Fibroblast of skin of right quadriceps (primary cell): ENCODE results near the gene ARHGAP9.

Source experiments
- DNase-seq: peaks from one replicate; pipeline ENCODE4 v3.0.0-alpha.2; 2013

ARHGAP9 gene

DNA sequence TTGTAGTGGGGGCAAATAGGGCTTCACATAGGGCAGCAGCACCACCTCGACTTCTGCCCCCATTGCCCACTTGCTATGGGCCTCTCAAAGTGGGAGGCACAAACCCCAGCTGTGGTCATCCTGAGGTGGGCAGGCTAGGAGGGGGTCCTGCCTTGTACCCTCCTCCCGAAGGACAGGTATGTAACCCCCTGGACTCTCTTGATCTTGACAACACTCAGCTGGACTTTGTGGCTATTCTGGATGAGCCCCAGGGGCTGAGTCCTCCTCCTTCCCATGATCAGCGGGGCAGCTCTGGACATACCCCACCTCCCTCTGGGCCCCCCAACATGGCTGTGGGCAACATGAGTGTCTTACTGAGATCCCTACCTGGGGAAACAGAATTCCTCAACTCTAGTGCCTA, 8.0 kb downstream of the ARHGAP9 start:
- no peak for DNase-seq

DNA sequence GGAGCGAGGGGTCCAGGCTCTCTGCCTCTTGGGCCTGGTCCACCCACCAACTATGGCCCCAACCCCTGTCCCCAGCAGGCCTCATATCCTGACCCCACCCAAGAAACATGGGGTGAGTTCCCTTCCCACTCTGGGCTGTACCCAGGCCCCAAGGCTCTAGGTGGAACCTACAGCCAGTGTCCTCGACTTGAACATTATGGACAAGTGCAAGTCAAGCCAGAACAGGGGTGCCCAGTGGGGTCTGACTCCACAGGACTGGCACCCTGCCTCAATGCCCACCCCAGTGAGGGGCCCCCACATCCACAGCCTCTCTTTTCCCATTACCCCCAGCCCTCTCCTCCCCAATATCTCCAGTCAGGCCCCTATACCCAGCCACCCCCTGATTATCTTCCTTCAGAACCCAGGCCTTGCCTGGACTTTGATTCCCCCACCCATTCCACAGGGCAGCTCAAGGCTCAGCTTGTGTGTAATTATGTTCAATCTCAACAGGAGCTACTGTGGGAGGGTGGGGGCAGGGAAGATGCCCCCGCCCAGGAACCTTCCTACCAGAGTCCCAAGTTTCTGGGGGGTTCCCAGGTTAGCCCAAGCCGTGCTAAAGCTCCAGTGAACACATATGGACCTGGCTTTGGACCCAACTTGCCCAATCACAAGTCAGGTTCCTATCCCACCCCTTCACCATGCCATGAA, 8.6 kb downstream of the ARHGAP9 start:
- no peak for DNase-seq

GRCh38 chr12:57470286-57470969, 9.2 kb downstream of the ARHGAP9 start:
- no peak for DNase-seq

GRCh38 chr12:57469296-57470164, 10.1 kb downstream of the ARHGAP9 start:
- DNase-seq = no peak

DNA sequence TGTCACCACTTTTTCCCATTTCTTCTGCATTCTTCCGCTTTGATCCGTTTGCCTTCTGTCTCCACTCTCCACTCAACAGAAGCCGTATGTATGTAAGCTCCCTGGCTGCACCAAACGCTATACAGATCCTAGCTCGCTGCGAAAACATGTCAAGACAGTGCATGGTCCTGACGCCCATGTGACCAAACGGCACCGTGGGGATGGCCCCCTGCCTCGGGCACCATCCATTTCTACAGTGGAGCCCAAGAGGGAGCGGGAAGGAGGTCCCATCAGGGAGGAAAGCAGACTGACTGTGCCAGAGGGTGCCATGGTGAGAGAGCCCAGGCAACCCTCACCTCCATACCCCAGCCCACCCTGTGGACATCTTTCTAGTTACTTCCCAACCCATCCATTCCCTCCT, 11.8 kb downstream of the ARHGAP9 start:
- no peak for DNase-seq

GRCh38 chr12:57467212-57467874, 12.3 kb downstream of the ARHGAP9 start:
- DNase-seq = no peak

DNA sequence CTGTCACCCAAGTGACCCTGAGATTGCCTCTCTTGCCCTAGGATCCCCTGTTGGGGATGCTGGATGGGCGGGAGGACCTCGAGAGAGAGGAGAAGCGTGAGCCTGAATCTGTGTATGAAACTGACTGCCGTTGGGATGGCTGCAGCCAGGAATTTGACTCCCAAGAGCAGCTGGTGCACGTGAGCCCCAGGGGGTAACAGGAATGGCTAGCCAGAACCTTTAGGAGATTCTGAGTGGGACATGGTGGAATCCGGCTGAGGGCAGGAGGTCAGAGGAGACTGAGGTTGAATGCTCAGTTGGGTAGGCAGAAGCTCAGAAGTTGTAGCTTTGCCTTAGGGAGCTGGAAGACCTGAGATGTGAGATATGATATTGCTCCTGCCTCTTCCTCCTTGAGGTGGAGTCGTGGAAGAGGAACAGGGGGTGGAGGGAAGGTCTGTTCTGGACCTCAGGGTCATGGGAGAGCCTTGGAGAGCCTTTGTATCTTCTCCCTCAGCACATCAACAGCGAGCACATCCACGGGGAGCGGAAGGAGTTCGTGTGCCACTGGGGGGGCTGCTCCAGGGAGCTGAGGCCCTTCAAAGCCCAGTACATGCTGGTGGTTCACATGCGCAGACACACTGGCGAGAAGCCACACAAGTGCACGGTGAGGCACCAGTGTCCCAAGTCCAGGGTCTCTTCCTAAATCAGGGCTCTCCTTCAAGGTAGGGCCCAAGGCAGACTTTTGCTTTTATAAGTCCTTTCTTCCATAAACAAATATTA, 13.7 kb downstream of the ARHGAP9 start:
- DNase-seq = no peak

DNA sequence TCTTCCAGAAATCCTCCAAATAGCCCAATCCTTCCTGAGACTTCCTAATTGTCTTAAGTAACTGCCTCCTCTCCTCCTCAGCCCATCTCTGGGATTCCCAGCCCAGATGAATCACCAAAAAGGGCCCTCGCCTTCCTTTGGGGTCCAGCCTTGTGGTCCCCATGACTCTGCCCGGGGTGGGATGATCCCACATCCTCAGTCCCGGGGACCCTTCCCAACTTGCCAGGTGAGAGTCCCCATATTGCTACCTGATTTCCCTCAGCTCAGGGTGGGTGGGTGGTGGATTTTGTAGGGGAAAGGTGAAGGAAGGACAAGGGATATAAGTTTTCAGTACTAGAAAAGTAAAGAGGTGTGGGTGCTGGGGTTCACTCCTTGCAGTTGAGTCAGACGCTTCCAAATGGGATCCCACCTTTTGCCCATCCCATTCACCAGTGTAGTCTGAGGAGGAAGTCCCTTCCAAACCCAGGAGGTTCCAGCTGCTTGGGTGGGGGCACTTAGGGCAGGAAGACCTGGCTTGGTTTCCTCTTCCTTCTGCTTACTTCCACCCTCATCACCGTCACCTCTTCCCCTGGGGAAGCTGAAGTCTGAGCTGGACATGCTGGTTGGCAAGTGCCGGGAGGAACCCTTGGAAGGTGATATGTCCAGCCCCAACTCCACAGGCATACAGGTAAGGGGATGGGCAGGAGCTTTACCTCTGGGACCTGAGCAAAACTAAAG, 14.5 kb downstream of the ARHGAP9 start:
- no peak for DNase-seq

DNA sequence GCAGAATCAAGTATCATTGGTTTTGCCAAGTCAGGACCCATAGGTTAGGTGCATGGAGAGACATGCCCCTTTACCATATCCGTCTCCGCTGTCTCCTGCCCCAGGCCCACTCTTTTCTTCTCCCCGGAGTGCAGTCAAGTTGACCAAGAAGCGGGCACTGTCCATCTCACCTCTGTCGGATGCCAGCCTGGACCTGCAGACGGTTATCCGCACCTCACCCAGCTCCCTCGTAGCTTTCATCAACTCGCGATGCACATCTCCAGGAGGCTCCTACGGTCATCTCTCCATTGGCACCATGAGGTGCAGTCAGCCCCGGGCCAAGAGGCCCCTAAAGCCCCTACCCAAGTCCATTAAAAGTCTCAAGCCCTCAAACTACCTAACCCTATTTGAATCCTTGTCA, 15.1 kb downstream of the ARHGAP9 start:
- DNase-seq = no peak

GRCh38 chr12:57462912-57463253, 16.8 kb downstream of the ARHGAP9 start:
- no peak for DNase-seq

- DNase-seq = peak; percentile 93
Observed at GRCh38 chr12:57462251-57462911, 17.3 kb downstream of the ARHGAP9 start.

DNA sequence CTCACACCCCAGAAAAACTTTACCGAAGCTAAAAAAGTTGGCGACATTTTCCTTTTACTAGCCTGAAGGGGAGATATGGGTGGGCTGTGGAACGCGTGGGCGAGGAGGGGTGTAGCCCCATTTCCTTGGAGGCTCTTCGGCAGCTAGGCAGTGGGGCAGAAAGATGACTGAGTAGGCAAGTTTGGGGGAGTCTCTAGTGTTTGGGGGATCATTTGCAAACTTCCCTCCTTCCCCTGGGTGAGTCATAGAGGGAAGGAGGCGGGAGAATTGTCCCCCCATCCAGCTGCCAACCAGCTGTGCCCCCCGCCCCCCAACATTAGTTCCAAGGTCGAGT, 17.8 kb downstream of the ARHGAP9 start:
- DNase-seq = no peak

DNA sequence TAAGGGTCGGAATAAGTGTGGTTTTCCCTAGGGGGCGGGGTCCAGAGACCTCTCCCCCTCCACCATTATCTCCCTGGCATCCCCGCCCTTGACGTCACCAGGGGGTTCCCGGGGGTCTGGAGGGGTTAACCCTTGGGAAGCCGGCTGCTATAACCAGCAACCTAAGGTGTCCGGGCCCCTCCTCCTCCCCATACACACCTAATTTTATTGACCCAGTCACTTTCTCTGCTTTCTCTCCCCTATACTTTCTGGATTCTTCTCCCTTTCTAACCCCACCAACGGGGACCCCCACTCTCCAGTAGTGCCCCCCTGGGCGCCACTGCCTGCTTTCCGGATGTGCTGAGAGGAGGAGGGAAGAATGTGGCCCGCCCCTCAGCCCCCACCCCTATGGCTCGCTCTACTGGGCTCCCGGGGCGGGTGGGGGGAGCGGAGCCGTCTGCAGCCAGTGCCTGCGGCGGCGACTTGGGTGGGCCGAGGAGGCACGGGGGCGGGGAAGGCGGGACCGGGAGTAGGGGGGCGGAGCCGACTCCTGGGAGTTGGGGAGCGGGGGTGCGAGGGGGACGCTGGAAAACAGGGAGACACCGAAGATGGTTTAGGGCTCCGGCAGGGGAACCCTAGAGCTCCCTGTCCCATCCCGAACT, 18.3 kb downstream of the ARHGAP9 start:
- DNase-seq = peak; percentile 84

GRCh38 chr12:57460841-57461275, 18.8 kb downstream of the ARHGAP9 start:
- no peak for DNase-seq

DNA sequence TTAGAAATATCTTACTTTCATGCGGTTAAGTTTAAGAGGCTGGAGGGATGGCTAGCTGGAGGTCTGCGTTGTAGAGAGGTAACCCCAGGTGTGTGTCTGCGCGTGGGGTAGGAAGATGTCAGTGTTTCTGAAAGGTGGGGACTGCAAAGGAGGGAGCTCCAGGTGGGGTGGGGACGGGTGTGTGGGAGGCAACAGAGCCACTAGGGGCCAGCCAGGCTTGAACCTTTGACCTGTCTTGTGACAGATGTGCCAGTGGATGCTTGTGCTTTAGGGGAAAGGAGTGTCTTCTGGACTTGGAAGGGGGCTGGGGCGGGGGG, 19.2 kb downstream of the ARHGAP9 start:
- no peak for DNase-seq

- DNase-seq = peak; percentile 29
Observed at GRCh38 chr12:57459750-57460467, 19.8 kb downstream of the ARHGAP9 start, which contains the start of gene GLI1. GLI1 (plus strand) TSS chr12:57459785; CDS start chr12:57463692, 3,907 bp downstream.

DNA sequence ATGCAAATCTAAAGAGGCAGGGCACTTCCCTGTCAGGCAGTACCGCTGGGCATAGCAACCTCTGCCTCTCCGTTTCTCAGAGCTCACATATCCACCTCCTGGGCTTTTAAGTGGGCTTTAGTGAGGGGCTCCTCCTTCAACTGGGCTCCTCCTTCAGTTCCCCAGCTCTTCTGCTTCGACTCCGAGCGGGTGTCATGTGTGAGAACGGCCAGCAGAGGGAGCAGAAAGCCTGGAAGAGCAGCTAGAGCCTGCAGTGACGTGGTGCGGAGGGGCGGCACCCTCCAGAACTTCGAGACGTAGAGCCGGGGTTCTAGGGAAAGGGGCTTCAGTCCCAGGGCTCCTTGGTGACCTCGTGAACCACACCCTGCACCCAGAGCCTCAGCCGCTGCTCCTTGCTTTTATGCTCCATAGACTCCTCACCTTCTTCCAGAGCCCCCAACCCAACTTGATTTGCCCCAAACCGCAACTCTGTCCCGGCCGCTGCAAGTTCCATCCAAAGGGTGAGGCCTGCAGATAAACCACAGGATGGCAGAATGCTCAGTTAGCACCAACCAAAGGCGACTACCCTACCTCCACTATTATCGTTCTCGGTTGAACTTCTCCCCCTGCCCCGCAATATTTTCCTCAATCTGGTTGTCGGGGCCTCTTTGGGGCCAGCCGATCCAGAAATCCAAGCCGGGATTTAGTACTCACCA, 20.5 kb downstream of the ARHGAP9 start:
- DNase-seq = peak; percentile 96

DNA sequence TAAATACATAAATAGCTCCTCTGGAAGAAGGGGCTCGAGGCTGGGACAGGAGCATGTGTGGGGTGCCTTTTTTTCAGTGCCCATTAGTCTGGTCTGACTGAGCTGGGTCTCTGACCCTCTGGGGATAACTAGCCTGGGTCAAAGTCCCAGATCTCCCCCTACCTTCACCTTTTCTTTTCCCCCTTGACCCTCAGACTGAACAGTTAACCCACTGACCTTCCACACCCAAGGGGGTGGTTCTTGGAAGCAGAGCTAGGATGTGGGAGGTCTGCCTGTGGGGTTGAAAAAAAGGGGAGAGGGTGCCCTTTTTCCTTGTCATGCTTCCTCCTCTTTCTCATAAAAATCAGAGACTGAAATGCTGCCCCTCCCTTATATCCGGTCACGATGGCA, 21.0 kb downstream of the ARHGAP9 start:
- no peak for DNase-seq

- no peak for DNase-seq
Observed at GRCh38 chr12:57456737-57457490, 22.8 kb downstream of the ARHGAP9 start.
